Natural killer cell (primary cell): Measurements from ENCODE around the gene MTFR2. TPM values are rescaled to one million over a fixed set of nuclear protein-coding genes. Genes with fewer than 3 reads are reported as not detected.

Source experiments
- ATAC-seq, 3 donors: fragments of 150-1000 bp in 2 of 3; fragments of 200-7000 bp in 1 of 3; cut with Tn5 transposase; 1 replicate in 1 of 3; 2 replicates in 2 of 3; pipeline ENCODE4 v1.10.0; 2021; ENCODE audit warnings: mild to moderate bottlenecking in 2 of 3, moderate library complexity in 2 of 3
- DNase-seq, 2 donors: peaks; one replicate each; pipeline versions ENCODE4 v3.0.0 to v3.0.0-alpha.2; 2013 to 2021; ENCODE audit warnings: mixed read lengths in 1 of 2
- H3K27ac ChIP-seq: one replicate; pipeline ENCODE4 v1.5.1; 2013; ENCODE audit warnings: mild to moderate bottlenecking, low read length
- H3K27me3 ChIP-seq: one replicate; pipeline ENCODE4 v1.6.1; 2013; ENCODE audit warnings: low read length; ENCODE audit not compliant: control insufficient read depth, insufficient read depth
- H3K36me3 ChIP-seq: one replicate; pipeline ENCODE4 v1.6.1; 2013; ENCODE audit warnings: low read length; ENCODE audit not compliant: control insufficient read depth, insufficient read depth
- H3K4me1 ChIP-seq: one replicate; pipeline ENCODE4 v1.6.1; 2013; ENCODE audit warnings: low read length; ENCODE audit not compliant: control insufficient read depth, insufficient read depth
- H3K4me3 ChIP-seq: one replicate; pipeline ENCODE4 v1.5.1; 2013; ENCODE audit warnings: low read length
- H3K9me3 ChIP-seq: one replicate; pipeline ENCODE4 v1.6.1; 2013; ENCODE audit warnings: low read length; ENCODE audit not compliant: control insufficient read depth, insufficient read depth
- H3K27ac Mint-ChIP-seq, 2 donors: one replicate each; pipeline ENCODE4 v1.8.0; 2022; ENCODE audit warnings: mild to moderate bottlenecking in 2 of 2, mixed read lengths in 2 of 2, moderate library complexity in 1 of 2
- H3K27me3 Mint-ChIP-seq, 2 donors: one replicate each; pipeline ENCODE4 v1.8.0; 2022; ENCODE audit warnings: low read depth in 2 of 2, mixed read lengths in 2 of 2
- H3K36me3 Mint-ChIP-seq: one replicate; pipeline ENCODE4 v1.8.0; 2022; ENCODE audit warnings: mixed read lengths
- H3K4me1 Mint-ChIP-seq, 2 donors: one replicate each; pipeline ENCODE4 v1.8.0; 2022; ENCODE audit warnings: mixed read lengths in 2 of 2
- H3K4me3 Mint-ChIP-seq: one replicate; pipeline ENCODE4 v1.8.0; 2022; ENCODE audit warnings: mild to moderate bottlenecking, moderate library complexity, mixed read lengths
- H3K9me3 Mint-ChIP-seq, 2 donors: one replicate each; pipeline ENCODE4 v1.8.0; 2022; ENCODE audit warnings: mixed read lengths in 2 of 2
- CTCF ChIP-seq: fragments of 200-600 bp; IDR thresholded peaks from one replicate; pipeline ENCODE4 v1.8.0; 2022; ENCODE audit warnings: antibody characterized with exemption
- WGBS: methylation state at CpG from one replicate; pipeline ENCODE4 v1.1.7; 2013; ENCODE audit warnings: missing lambda C conversion rate; ENCODE audit not compliant: insufficient coverage; 5-methylcytosine and 5-hydroxymethylcytosine counted together
- intact Hi-C: fragments of 100-400 bp; cut with micrococcal nuclease; formaldehyde crosslinking; loops from one replicate; pipeline ENCODE4 v1.14.2; 2022
- total RNA-seq, 4 donors: library from RNA; stranded (reverse); fragments of 120-200 nt in 1 of 4; gene quantifications; one replicate each; pipeline versions ENCODE4 v1.2.3 to v1.2.4, GENCODE V29; 2013 to 2022

Gene MTFR2
- total RNA-seq, 3 donors from 2014 or later (not counting 1 experiment from before 2014, with no cell fraction given): 1.7 to 2.1 (median 2.0) TPM

GRCh38 chr6:136265101-136265500 is 15.0 kb upstream of the MTFR2 start:
- H3K4me1 Mint-ChIP-seq: peaks cover 32 to 43% of the 10 kb centered on the region in 2 donors

GRCh38 chr6:136262940-136263339 is 12.8 kb upstream of the MTFR2 start:
- Mint-ChIP-seq H3K36me3 (peaks cover 29% of the 10 kb centered on the region), H3K4me1 (peaks cover 28 to 39% of the 10 kb centered on the region in 2 donors), H3K4me3 (no peak overlapping the region), H3K9me3 (no peaks in the 10 kb centered on the region), H3K27ac (peak overlapping the region; percentile 28 to 53), H3K27me3 (no peaks in the 10 kb centered on the region)
- DNase-seq (no peak), ATAC-seq (peak in 2 of 3 donors; percentile 22 to 29)
- no peak for TF ChIP-seq CTCF
- Histone ChIP-seq H3K4me1 (no peaks in the 10 kb centered on the region), H3K4me3 (no peak overlapping the region), H3K9me3 (no peaks in the 10 kb centered on the region), H3K27ac (no peak overlapping the region), H3K27me3 (no peaks in the 10 kb centered on the region), H3K36me3 (peaks cover 90% of the 10 kb centered on the region)
- 100% methylated on average over 1 of the region's 1 CpG for WGBS
- intact Hi-C loops: no loop called here

More at GRCh38 chr6:136265101-136265500, 15.0 kb upstream of the MTFR2 start:
- no peak for TF ChIP-seq CTCF
- 83% methylated on average over 1 of the region's 1 CpG for WGBS
- peaks cover 43% of the 10 kb centered on the region for H3K36me3 Mint-ChIP-seq
- peak overlapping the region; percentile 39 to 53 for H3K27ac Mint-ChIP-seq
- ATAC-seq (no peak), DNase-seq (no peak)
- intact Hi-C loops: no loop called here
- no peaks in the 10 kb centered on the region for H3K9me3 Mint-ChIP-seq
- peaks cover 92% of the 10 kb centered on the region for H3K36me3 ChIP-seq
- H3K4me3 ChIP-seq: no peak overlapping the region
- no peaks in the 10 kb centered on the region for H3K9me3 ChIP-seq
- H3K4me1 ChIP-seq: no peaks in the 10 kb centered on the region
- no peak overlapping the region for H3K4me3 Mint-ChIP-seq
- H3K27me3 Mint-ChIP-seq: no peaks in the 10 kb centered on the region
- H3K27ac ChIP-seq: no peak overlapping the region
- H3K27me3 ChIP-seq: no peaks in the 10 kb centered on the region

DNA sequence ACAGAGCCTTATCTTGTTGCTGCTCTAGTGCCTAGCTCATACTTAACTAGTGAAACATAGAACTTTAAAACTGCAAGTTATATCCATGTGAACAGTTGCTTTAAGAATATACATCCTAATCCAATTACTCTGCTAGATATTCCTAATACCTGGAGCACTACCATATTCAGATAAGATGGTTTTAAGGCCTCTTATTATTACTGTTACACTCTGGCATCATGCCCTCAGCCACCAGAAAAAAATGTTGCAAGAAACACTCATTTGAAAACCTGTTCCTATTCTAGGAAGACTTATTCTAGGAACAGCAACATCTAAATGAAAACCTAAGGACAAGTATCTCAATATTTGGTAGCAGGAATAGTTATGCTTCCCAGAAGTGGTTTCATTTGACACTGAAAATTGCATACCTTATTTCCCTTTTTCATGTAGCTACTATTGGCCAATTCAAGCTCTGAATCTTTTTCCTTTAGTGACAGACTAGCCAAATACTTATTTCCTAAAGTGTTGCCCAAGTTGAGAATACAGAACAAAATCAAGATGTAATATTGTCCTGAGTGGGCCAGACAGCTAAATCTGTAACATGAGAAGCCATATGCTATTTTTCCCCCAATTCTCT is 4.8 kb upstream of the MTFR2 start:
- TF ChIP-seq CTCF: no peak
- no peak overlapping the region for H3K27ac ChIP-seq
- intact Hi-C loops: no loop called here
- no peak overlapping the region for H3K4me3 ChIP-seq
- H3K27me3 Mint-ChIP-seq: no peaks in the 10 kb centered on the region
- H3K4me1 Mint-ChIP-seq: peaks cover 12 to 27% of the 10 kb centered on the region in 2 donors
- H3K9me3 ChIP-seq: no peaks in the 10 kb centered on the region
- H3K9me3 Mint-ChIP-seq: no peaks in the 10 kb centered on the region
- H3K36me3 ChIP-seq: peaks cover 40% of the 10 kb centered on the region
- no peak for DNase-seq
- peaks cover 7% of the 10 kb centered on the region for H3K4me1 ChIP-seq
- no peaks in the 10 kb centered on the region for H3K36me3 Mint-ChIP-seq
- no peaks in the 10 kb centered on the region for H3K27me3 ChIP-seq
- no peak overlapping the region for H3K4me3 Mint-ChIP-seq
- ATAC-seq: no peak
- H3K27ac Mint-ChIP-seq: peak overlapping the region in 1 of 2 donors; percentile 80

GRCh38 chr6:136253734-136254133 is 3.6 kb upstream of the MTFR2 start:
- intact Hi-C loops: no loop called here
- WGBS: 93% methylated on average over 6 of the region's 6 CpGs
- no peak for ATAC-seq

More at GRCh38 chr6:136253734-136254133, 3.6 kb upstream of the MTFR2 start:
- Mint-ChIP-seq H3K4me3 (peak overlapping the region; percentile 25), H3K4me1 (peaks cover 24 to 32% of the 10 kb centered on the region in 2 donors), H3K27ac (peak overlapping the region in 1 of 2 donors; percentile 80), H3K9me3 (no peaks in the 10 kb centered on the region), H3K36me3 (no peaks in the 10 kb centered on the region), H3K27me3 (no peaks in the 10 kb centered on the region)
- no peak overlapping the region for H3K4me3 ChIP-seq
- no peaks in the 10 kb centered on the region for H3K27me3 ChIP-seq
- no peaks in the 10 kb centered on the region for H3K9me3 ChIP-seq
- peaks cover 15% of the 10 kb centered on the region for H3K4me1 ChIP-seq
- peaks cover 30% of the 10 kb centered on the region for H3K36me3 ChIP-seq
- no peak overlapping the region for H3K27ac ChIP-seq
- no peak for DNase-seq
- TF ChIP-seq CTCF: no peak
